Raji (cell line): Measurements from ENCODE around the gene FH.

Source experiments
- POLR2A ChIP-seq: IDR thresholded peaks from 2 replicates; pipeline ENCODE4 v1.6.1; 2011; ENCODE audit warnings: low read depth, low read length, control low read depth; ENCODE audit not compliant: insufficient read depth

The FH gene

GRCh38 chr1:241451956-241452355, 67.6 kb downstream of the FH start:
- TF ChIP-seq POLR2A, result no peak
